ENCODE measurements around the gene SRSF10. TPM values are rescaled to one million over a fixed set of nuclear protein-coding genes. Genes with fewer than 3 reads are reported as not detected.

The SRSF10 gene
- total RNA-seq, 1 experiment from 2014 or later: 96.2 TPM

DNA sequence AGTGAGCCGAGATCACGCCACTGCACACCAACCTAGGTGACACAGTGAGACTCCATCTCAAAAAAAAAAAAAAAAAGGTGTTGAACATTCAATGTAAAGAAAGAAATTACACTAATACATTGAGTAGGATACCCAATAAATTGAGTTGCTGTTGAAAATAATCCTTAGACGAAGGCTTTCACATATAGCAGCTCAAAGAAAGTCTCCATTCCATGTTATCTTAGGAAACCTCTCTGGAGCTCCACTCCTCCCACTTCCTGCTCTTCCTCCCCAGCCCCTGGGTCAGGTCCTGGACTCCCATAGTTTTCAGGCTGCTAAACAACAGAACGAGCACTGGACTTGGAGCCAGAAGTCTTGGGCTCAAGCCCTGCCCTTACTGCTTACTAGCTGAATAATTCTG is 51.3 kb downstream of the SRSF10 start:
- H3K9me2 ChIP-seq (ENCODE audit: insufficient read depth): no peaks in the 10 kb centered on the region
- H3F3A ChIP-seq (ENCODE audit: insufficient read depth, low read depth): no peaks in the 10 kb centered on the region
- TF ChIP-seq EZH2 (IDR thresholded peaks at IDR 0.05; ENCODE audit: low read depth): no peak
- no peak overlapping the region for H3K27ac ChIP-seq
- H3K36me3 ChIP-seq (ENCODE audit: low read depth): no peaks in the 10 kb centered on the region
- BruUV-seq (replicated peaks): no TSS peak
- no peak for DNase-seq
- no peaks in the 10 kb centered on the region for H3K27me3 ChIP-seq (ENCODE audit: insufficient read depth, low read depth)
- no peak overlapping the region for H3K4me2 ChIP-seq
- H3K4me3 ChIP-seq: no peak overlapping the region
- no peaks in the 10 kb centered on the region for H3K4me1 ChIP-seq (replicated peaks; ENCODE audit: insufficient read depth)
- H3K79me2 ChIP-seq (ENCODE audit: low read depth): no peaks in the 10 kb centered on the region
- H2AFZ ChIP-seq: no peak overlapping the region
- intact Hi-C loops (cut with micrococcal nuclease; ENCODE audit: unreplicated experiment): no loop called here
- H3K9me3 ChIP-seq (ENCODE audit: insufficient read depth, low read depth): no peaks in the 10 kb centered on the region
- H4K20me1 ChIP-seq (ENCODE audit: insufficient read depth): no peaks in the 10 kb centered on the region
- ChIA-PET CTCF (no interaction called here), POLR2A (ENCODE audit: unreplicated experiment) (no interaction called here)

DNA sequence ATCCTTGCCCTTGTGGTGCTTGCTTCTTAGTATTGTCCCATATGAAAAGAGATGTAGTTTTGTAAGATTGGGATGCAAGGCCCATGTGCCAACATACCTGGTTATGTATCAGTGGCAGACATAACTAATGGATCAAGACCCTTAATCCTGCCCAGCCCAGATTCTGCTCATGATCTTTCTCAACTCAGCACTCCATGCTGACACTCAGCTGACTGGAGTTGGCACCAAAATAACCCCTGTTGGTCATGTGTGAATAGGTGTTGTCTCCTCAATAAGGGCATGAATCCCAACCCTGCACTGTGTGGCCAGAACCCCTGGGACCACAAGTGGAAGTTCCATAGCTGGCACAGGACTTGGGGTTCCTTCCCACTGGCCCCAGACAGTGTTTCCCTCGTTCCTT is 53.0 kb downstream of the SRSF10 start:
- Histone ChIP-seq H3K27me3 (ENCODE audit: insufficient read depth, low read depth) (no peaks in the 10 kb centered on the region), H3F3A (ENCODE audit: insufficient read depth, low read depth) (no peaks in the 10 kb centered on the region), H3K4me2 (no peak overlapping the region), H4K20me1 (ENCODE audit: insufficient read depth) (no peaks in the 10 kb centered on the region), H3K27ac (no peak overlapping the region), H3K36me3 (ENCODE audit: low read depth) (no peaks in the 10 kb centered on the region), H2AFZ (no peak overlapping the region), H3K79me2 (ENCODE audit: low read depth) (no peaks in the 10 kb centered on the region), H3K9me3 (ENCODE audit: insufficient read depth, low read depth) (no peaks in the 10 kb centered on the region), H3K4me1 (replicated peaks; ENCODE audit: insufficient read depth) (no peaks in the 10 kb centered on the region), H3K4me3 (no peak overlapping the region), H3K9me2 (ENCODE audit: insufficient read depth) (no peaks in the 10 kb centered on the region)
- ChIA-PET CTCF (no interaction called here), POLR2A (ENCODE audit: unreplicated experiment) (no interaction called here)
- BruUV-seq (replicated peaks): no TSS peak
- intact Hi-C loops (cut with micrococcal nuclease; ENCODE audit: unreplicated experiment): no loop called here
- TF ChIP-seq EZH2 (IDR thresholded peaks at IDR 0.05; ENCODE audit: low read depth): no peak
- TF ChIP-seq, protein P1, sequence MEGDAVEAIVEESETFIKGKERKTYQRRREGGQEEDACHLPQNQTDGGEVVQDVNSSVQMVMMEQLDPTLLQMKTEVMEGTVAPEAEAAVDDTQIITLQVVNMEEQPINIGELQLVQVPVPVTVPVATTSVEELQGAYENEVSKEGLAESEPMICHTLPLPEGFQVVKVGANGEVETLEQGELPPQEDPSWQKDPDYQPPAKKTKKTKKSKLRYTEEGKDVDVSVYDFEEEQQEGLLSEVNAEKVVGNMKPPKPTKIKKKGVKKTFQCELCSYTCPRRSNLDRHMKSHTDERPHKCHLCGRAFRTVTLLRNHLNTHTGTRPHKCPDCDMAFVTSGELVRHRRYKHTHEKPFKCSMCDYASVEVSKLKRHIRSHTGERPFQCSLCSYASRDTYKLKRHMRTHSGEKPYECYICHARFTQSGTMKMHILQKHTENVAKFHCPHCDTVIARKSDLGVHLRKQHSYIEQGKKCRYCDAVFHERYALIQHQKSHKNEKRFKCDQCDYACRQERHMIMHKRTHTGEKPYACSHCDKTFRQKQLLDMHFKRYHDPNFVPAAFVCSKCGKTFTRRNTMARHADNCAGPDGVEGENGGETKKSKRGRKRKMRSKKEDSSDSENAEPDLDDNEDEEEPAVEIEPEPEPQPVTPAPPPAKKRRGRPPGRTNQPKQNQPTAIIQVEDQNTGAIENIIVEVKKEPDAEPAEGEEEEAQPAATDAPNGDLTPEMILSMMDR (conservative IDR thresholded peaks at IDR 0.05): no peak
- no peak for DNase-seq

GRCh38 chr1:23925279-23925678 is 54.8 kb downstream of the SRSF10 start:
- H3K27me3 ChIP-seq (ENCODE audit: insufficient read depth, low read depth): no peaks in the 10 kb centered on the region
- BruUV-seq (replicated peaks): no TSS peak
- H4K20me1 ChIP-seq (ENCODE audit: insufficient read depth): no peaks in the 10 kb centered on the region
- H3F3A ChIP-seq (ENCODE audit: insufficient read depth, low read depth): no peaks in the 10 kb centered on the region
- ChIA-PET CTCF (no interaction called here), POLR2A (ENCODE audit: unreplicated experiment) (no interaction called here)
- no peak overlapping the region for H3K27ac ChIP-seq
- intact Hi-C loops (cut with micrococcal nuclease; ENCODE audit: unreplicated experiment): no loop called here
- no peak for DNase-seq
- TF ChIP-seq, protein P1 (conservative IDR thresholded peaks at IDR 0.05): no peak
- TF ChIP-seq EZH2 (IDR thresholded peaks at IDR 0.05; ENCODE audit: low read depth): no peak
- H3K9me2 ChIP-seq (ENCODE audit: insufficient read depth): no peaks in the 10 kb centered on the region
- no peaks in the 10 kb centered on the region for H3K79me2 ChIP-seq (ENCODE audit: low read depth)
- no peak overlapping the region for H3K4me3 ChIP-seq
- no peak overlapping the region for H2AFZ ChIP-seq
- no peaks in the 10 kb centered on the region for H3K4me1 ChIP-seq (replicated peaks; ENCODE audit: insufficient read depth)
- H3K36me3 ChIP-seq (ENCODE audit: low read depth): no peaks in the 10 kb centered on the region
- no peaks in the 10 kb centered on the region for H3K9me3 ChIP-seq (ENCODE audit: insufficient read depth, low read depth)
- H3K4me2 ChIP-seq: no peak overlapping the region

- TF ChIP-seq, protein P1 (conservative IDR thresholded peaks at IDR 0.05): no peak
- no peak for TF ChIP-seq EZH2 (IDR thresholded peaks at IDR 0.05; ENCODE audit: low read depth)
- no peaks in the 10 kb centered on the region for H3K27me3 ChIP-seq (ENCODE audit: insufficient read depth, low read depth)
- intact Hi-C loops (cut with micrococcal nuclease; ENCODE audit: unreplicated experiment): loop anchor here (5.0 kb wide), 1 partner anchor 33 kb away; the partner anchor contains the start of gene PNRC2
- no peaks in the 10 kb centered on the region for H4K20me1 ChIP-seq (ENCODE audit: insufficient read depth)
- H3K27ac ChIP-seq: no peak overlapping the region
- H3K9me3 ChIP-seq (ENCODE audit: insufficient read depth, low read depth): no peaks in the 10 kb centered on the region
- no peaks in the 10 kb centered on the region for H3K36me3 ChIP-seq (ENCODE audit: low read depth)
- no peaks in the 10 kb centered on the region; the same call in 1 of the 2 replicates for H3K4me1 ChIP-seq (replicated peaks; ENCODE audit: insufficient read depth)
- H3K79me2 ChIP-seq (ENCODE audit: low read depth): no peaks in the 10 kb centered on the region
- H3K4me2 ChIP-seq: no peak overlapping the region
- H3K9me2 ChIP-seq (ENCODE audit: insufficient read depth): no peaks in the 10 kb centered on the region
- H2AFZ ChIP-seq: no peak overlapping the region
- BruUV-seq (replicated peaks): no TSS peak
- CTCF ChIA-PET: no interaction called here
- no peak for DNase-seq
- no peak overlapping the region for H3K4me3 ChIP-seq
- POLR2A ChIA-PET (ENCODE audit: unreplicated experiment): no interaction called here
- H3F3A ChIP-seq (ENCODE audit: insufficient read depth, low read depth): no peaks in the 10 kb centered on the region
Observed at GRCh38 chr1:23924601-23925000, 55.5 kb downstream of the SRSF10 start.
